GM18511 (cell line): ENCODE measurements around the gene MSRB2.
"Not testable (repeated sequence)": the region's sequence is repeated elsewhere in the genome, so short reads cannot be mapped to it uniquely, and the experiment has no call there.

ENCODE experiments used
- ATAC-seq: cut with Tn5 transposase; IDR thresholded peaks from one replicate; pipeline ENCODE4 v1.9.1; 2021; ENCODE audit warnings: mild to moderate bottlenecking, moderate library complexity; ENCODE audit not compliant: unreplicated experiment

Gene MSRB2

GRCh38 chr10:23070092-23070912 is 25.1 kb upstream of the MSRB2 start:
- not testable (repeated sequence) for ATAC-seq

- no peak for ATAC-seq
Observed at GRCh38 chr10:23070913-23071218, 24.5 kb upstream of the MSRB2 start.

GRCh38 chr10:23072593-23072992 is 22.8 kb upstream of the MSRB2 start:
- not testable (repeated sequence) for ATAC-seq

- no peak for ATAC-seq
Observed at GRCh38 chr10:23073527-23073926, 21.9 kb upstream of the MSRB2 start.

- ATAC-seq: no peak
Observed at GRCh38 chr10:23075672-23076071, 19.7 kb upstream of the MSRB2 start.

GRCh38 chr10:23078114-23078513 is 17.3 kb upstream of the MSRB2 start:
- ATAC-seq: no peak

- ATAC-seq: no peak
Observed at GRCh38 chr10:23079700-23080099, 15.7 kb upstream of the MSRB2 start.

- no peak for ATAC-seq
Observed at GRCh38 chr10:23080262-23080661, 15.1 kb upstream of the MSRB2 start.

- no peak for ATAC-seq
Observed at GRCh38 chr10:23081221-23081750, 14.1 kb upstream of the MSRB2 start.

- no peak for ATAC-seq
Observed at GRCh38 chr10:23081891-23082290, 13.5 kb upstream of the MSRB2 start.

GRCh38 chr10:23088609-23089008 is 6.8 kb upstream of the MSRB2 start:
- no peak for ATAC-seq

- no peak for ATAC-seq
Observed at GRCh38 chr10:23094786-23095403, 484 bp upstream of the MSRB2 start.

- peak; percentile 71 for ATAC-seq
Observed at GRCh38 chr10:23095966-23096801, 805 bp downstream of the MSRB2 start.

GRCh38 chr10:23096802-23097549 is 1.6 kb downstream of the MSRB2 start:
- ATAC-seq: no peak

- no peak for ATAC-seq
Observed at GRCh38 chr10:23099079-23099478, 3.7 kb downstream of the MSRB2 start.

GRCh38 chr10:23099816-23100215 is 4.4 kb downstream of the MSRB2 start:
- ATAC-seq: no peak

GRCh38 chr10:23100331-23101030 is 5.1 kb downstream of the MSRB2 start:
- ATAC-seq: no peak

- no peak for ATAC-seq
Observed at GRCh38 chr10:23106331-23107072, 11.1 kb downstream of the MSRB2 start.

GRCh38 chr10:23110722-23111516 is 15.5 kb downstream of the MSRB2 start:
- ATAC-seq: no peak
